ENCODE data around the gene ZFAND3. TPM values are rescaled to one million over a fixed set of nuclear protein-coding genes. Genes with fewer than 3 reads are reported as not detected.

The ZFAND3 gene
- total RNA-seq, 1 donor from 2014 or later: 81.8 TPM

GRCh38 chr6:37800703-37801604, 18.6 kb upstream of the ZFAND3 start:
- no peak for TF ChIP-seq CTCF (IDR thresholded peaks at IDR 0.05; ENCODE audit: borderline replicate concordance)
- Histone ChIP-seq H3K27me3 (ENCODE audit: low read depth) (no peaks in the 10 kb centered on the region), H3K9me3 (replicated peaks) (no peaks in the 10 kb centered on the region), H3K27ac (replicated peaks) (no peak overlapping the region), H3K4me3 (no peak overlapping the region), H3K36me3 (no peaks in the 10 kb centered on the region), H3K4me1 (no peaks in the 10 kb centered on the region)
- DNase-seq: no peak
- intact Hi-C loops (cut with micrococcal nuclease): no loop called here

GRCh38 chr6:37801605-37801940, 18.0 kb upstream of the ZFAND3 start:
- Histone ChIP-seq H3K9me3 (replicated peaks) (no peaks in the 10 kb centered on the region), H3K36me3 (no peaks in the 10 kb centered on the region), H3K4me3 (no peak overlapping the region), H3K4me1 (no peaks in the 10 kb centered on the region), H3K27ac (replicated peaks) (no peak overlapping the region), H3K27me3 (ENCODE audit: low read depth) (no peaks in the 10 kb centered on the region)
- intact Hi-C loops (cut with micrococcal nuclease): no loop called here
- no peak for DNase-seq
- TF ChIP-seq CTCF (IDR thresholded peaks at IDR 0.05; ENCODE audit: borderline replicate concordance): no peak

- H3K36me3 ChIP-seq: no peaks in the 10 kb centered on the region
- no peaks in the 10 kb centered on the region for H3K27me3 ChIP-seq (ENCODE audit: low read depth)
- no peak for TF ChIP-seq CTCF (IDR thresholded peaks at IDR 0.05; ENCODE audit: borderline replicate concordance)
- H3K4me1 ChIP-seq: no peaks in the 10 kb centered on the region
- H3K27ac ChIP-seq (replicated peaks): no peak overlapping the region
- DNase-seq: no peak
- H3K4me3 ChIP-seq: no peak overlapping the region
- no peaks in the 10 kb centered on the region for H3K9me3 ChIP-seq (replicated peaks)
- intact Hi-C loops (cut with micrococcal nuclease): no loop called here
Observed at GRCh38 chr6:37802810-37803209, 16.7 kb upstream of the ZFAND3 start.

- intact Hi-C loops (cut with micrococcal nuclease): no loop called here
- Histone ChIP-seq H3K27ac (replicated peaks) (no peak overlapping the region), H3K36me3 (no peaks in the 10 kb centered on the region), H3K27me3 (ENCODE audit: low read depth) (no peaks in the 10 kb centered on the region), H3K9me3 (replicated peaks) (no peaks in the 10 kb centered on the region), H3K4me3 (no peak overlapping the region), H3K4me1 (peaks cover 6% of the 10 kb centered on the region)
- no peak for TF ChIP-seq CTCF (IDR thresholded peaks at IDR 0.05; ENCODE audit: borderline replicate concordance)
- no peak for DNase-seq
Observed at GRCh38 chr6:37804586-37804985, 14.9 kb upstream of the ZFAND3 start.

GRCh38 chr6:37806213-37806612, 13.3 kb upstream of the ZFAND3 start:
- no peak for DNase-seq
- no peaks in the 10 kb centered on the region for H3K9me3 ChIP-seq (replicated peaks)
- intact Hi-C loops (cut with micrococcal nuclease): no loop called here
- no peak overlapping the region for H3K27ac ChIP-seq (replicated peaks)
- H3K36me3 ChIP-seq: no peaks in the 10 kb centered on the region
- no peak overlapping the region for H3K4me3 ChIP-seq
- H3K4me1 ChIP-seq: peaks cover 6% of the 10 kb centered on the region
- H3K27me3 ChIP-seq (ENCODE audit: low read depth): no peaks in the 10 kb centered on the region
- TF ChIP-seq CTCF (IDR thresholded peaks at IDR 0.05; ENCODE audit: borderline replicate concordance): no peak
